ENCODE data around the gene GPC6. TPM values are rescaled to one million over a fixed set of nuclear protein-coding genes. Genes with fewer than 3 reads are reported as not detected.

Gene GPC6
- total and polyA plus RNA-seq, 2 donors (not counting 1 experiment from before 2014, with no cell fraction given) = not detected

- H3K9ac ChIP-seq (ENCODE audit: low read length) = no peak overlapping the region
- intact Hi-C loops (cut with micrococcal nuclease) = no loop called here
Observed at GRCh38 chr13:93422980-93423543, 196.5 kb downstream of the GPC6 start.

GRCh38 chr13:93425411-93425810, 198.8 kb downstream of the GPC6 start:
- no peaks in the 10 kb centered on the region for H3K79me2 ChIP-seq (ENCODE audit: control insufficient read depth, insufficient read depth, low read length)
- TF ChIP-seq EZH2 (IDR thresholded peaks at IDR 0.05; ENCODE audit: borderline replicate concordance, insufficient read depth, low read depth, low read length, poor library complexity, severe bottlenecking) = no peak
- TF ChIP-seq CTCF (IDR thresholded peaks at IDR 0.05) = no peak

More at GRCh38 chr13:93422980-93423543, 196.5 kb downstream of the GPC6 start:
- H3K27me3 ChIP-seq (replicated peaks in 1 of 4; ENCODE audit: control extremely low read depth in 1 of 4, control insufficient read depth in 3 of 4, insufficient read depth in 4 of 4, low read length in 3 of 4) = no peaks in the 10 kb centered on the region
- Mint-ChIP-seq H3K9me3 (ENCODE audit: insufficient read depth) (peaks cover 2% of the 10 kb centered on the region), H3K27ac (no peak overlapping the region), H3K4me3 (no peak overlapping the region), H3K4me1 (no peaks in the 10 kb centered on the region), H3K27me3 (no peaks in the 10 kb centered on the region)
- no peaks in the 10 kb centered on the region for H4K20me1 ChIP-seq (ENCODE audit: control insufficient read depth, insufficient read depth, low read length, poor library complexity, severe bottlenecking)
- no peaks in the 10 kb centered on the region for H3K79me2 ChIP-seq (ENCODE audit: control insufficient read depth, insufficient read depth, low read length)
- H3K9me3 ChIP-seq (ENCODE audit: control extremely low read depth in 1 of 3, control insufficient read depth in 2 of 3, insufficient read depth in 1 of 3, low read length in 2 of 3) = peaks cover 0 to 4% (median 0%) of the 10 kb centered on the region in 3 donors
- WGBS (ENCODE audit: insufficient coverage) = no CpG with 5 or more reads among the region's 2 CpGs
- CTCF ChIA-PET = no interaction called here
- H3K4me2 ChIP-seq (replicated peaks; ENCODE audit: low read depth, low read length, poor library complexity, severe bottlenecking) = no peak overlapping the region
- TF ChIP-seq CTCF (IDR thresholded peaks at IDR 0.05) (no peak), EZH2 (IDR thresholded peaks at IDR 0.05; ENCODE audit: borderline replicate concordance, insufficient read depth, low read depth, low read length, poor library complexity, severe bottlenecking) (no peak)
- no peak overlapping the region for H2AFZ ChIP-seq (ENCODE audit: insufficient read depth, low read depth, low read length, poor library complexity, severe bottlenecking)
- H3K4me3 ChIP-seq (ENCODE audit: control extremely low read depth in 1 of 5, extremely low read depth in 1 of 5, insufficient read depth in 1 of 5, low read depth in 2 of 5, low read length in 4 of 5) = no peak overlapping the region
- H3K27ac ChIP-seq (ENCODE audit: low read length in 2 of 2) = no peak overlapping the region
- no peaks in the 10 kb centered on the region for H3K36me3 ChIP-seq (replicated peaks in 1 of 2; ENCODE audit: control extremely low read depth in 1 of 2, control insufficient read depth in 1 of 2, extremely low read depth in 1 of 2, insufficient read depth in 2 of 2, low read length in 1 of 2)
- no peak for DNase-seq
- no peak for ATAC-seq (ENCODE audit: low read depth)
- POLR2A ChIA-PET = no interaction called here
- H3K4me1 ChIP-seq (ENCODE audit: control insufficient read depth in 2 of 2, insufficient read depth in 2 of 2, low read length in 2 of 2) = no peaks in the 10 kb centered on the region

More at GRCh38 chr13:93425411-93425810, 198.8 kb downstream of the GPC6 start:
- H3K36me3 ChIP-seq (replicated peaks in 1 of 2; ENCODE audit: control extremely low read depth in 1 of 2, control insufficient read depth in 1 of 2, extremely low read depth in 1 of 2, insufficient read depth in 2 of 2, low read length in 1 of 2) = no peaks in the 10 kb centered on the region
- H3K27ac ChIP-seq (ENCODE audit: low read length in 2 of 2) = no peak overlapping the region
- H4K20me1 ChIP-seq (ENCODE audit: control insufficient read depth, insufficient read depth, low read length, poor library complexity, severe bottlenecking) = no peaks in the 10 kb centered on the region
- Mint-ChIP-seq H3K27ac (no peak overlapping the region), H3K27me3 (no peaks in the 10 kb centered on the region), H3K4me1 (no peaks in the 10 kb centered on the region), H3K9me3 (ENCODE audit: insufficient read depth) (no peaks in the 10 kb centered on the region), H3K4me3 (no peak overlapping the region)
- no peak overlapping the region for H2AFZ ChIP-seq (ENCODE audit: insufficient read depth, low read depth, low read length, poor library complexity, severe bottlenecking)
- no peak overlapping the region for H3K4me3 ChIP-seq (ENCODE audit: control extremely low read depth in 1 of 5, extremely low read depth in 1 of 5, insufficient read depth in 1 of 5, low read depth in 2 of 5, low read length in 4 of 5)
- no peak for ATAC-seq (ENCODE audit: low read depth)
- H3K4me2 ChIP-seq (replicated peaks; ENCODE audit: low read depth, low read length, poor library complexity, severe bottlenecking) = no peak overlapping the region
- no peak overlapping the region for H3K9ac ChIP-seq (ENCODE audit: low read length)
- POLR2A ChIA-PET = no interaction called here
- CTCF ChIA-PET = no interaction called here
- no peaks in the 10 kb centered on the region for H3K4me1 ChIP-seq (ENCODE audit: control insufficient read depth in 2 of 2, insufficient read depth in 2 of 2, low read length in 2 of 2)
- WGBS (ENCODE audit: insufficient coverage) = 74% methylated on average over 3 of the region's 3 CpGs
- intact Hi-C loops (cut with micrococcal nuclease) = no loop called here
- H3K9me3 ChIP-seq (ENCODE audit: control extremely low read depth in 1 of 3, control insufficient read depth in 2 of 3, insufficient read depth in 1 of 3, low read length in 2 of 3) = peaks cover 0 to 4% (median 0%) of the 10 kb centered on the region in 3 donors
- H3K27me3 ChIP-seq (replicated peaks in 1 of 4; ENCODE audit: control extremely low read depth in 1 of 4, control insufficient read depth in 3 of 4, insufficient read depth in 4 of 4, low read length in 3 of 4) = no peaks in the 10 kb centered on the region
- DNase-seq = no peak

Data from B cell (primary cell).